HG02588 (cell line): ENCODE data around the gene IPO5.
A peak's percentile ranks its signal among the peaks of the same experiment; 100 is the strongest.

Experiments used
- ATAC-seq: cut with Tn5 transposase; IDR thresholded peaks from one replicate; pipeline ENCODE4 v1.9.1; 2021; ENCODE audit warnings: mild to moderate bottlenecking, moderate library complexity; ENCODE audit not compliant: unreplicated experiment

IPO5 gene

GRCh38 chr13:97953376-97953970 lies at the start of gene IPO5:
TSS of gene IPO5 (plus strand) at chr13:97953675. CDS start at chr13:97976697, 23,022 bp downstream.
- ATAC-seq: no peak

- no peak for ATAC-seq
Measured at GRCh38 chr13:97904059-97904458, 49.4 kb upstream of the IPO5 start.

- ATAC-seq: no peak
Measured at GRCh38 chr13:97905517-97905916, 48.0 kb upstream of the IPO5 start.

DNA sequence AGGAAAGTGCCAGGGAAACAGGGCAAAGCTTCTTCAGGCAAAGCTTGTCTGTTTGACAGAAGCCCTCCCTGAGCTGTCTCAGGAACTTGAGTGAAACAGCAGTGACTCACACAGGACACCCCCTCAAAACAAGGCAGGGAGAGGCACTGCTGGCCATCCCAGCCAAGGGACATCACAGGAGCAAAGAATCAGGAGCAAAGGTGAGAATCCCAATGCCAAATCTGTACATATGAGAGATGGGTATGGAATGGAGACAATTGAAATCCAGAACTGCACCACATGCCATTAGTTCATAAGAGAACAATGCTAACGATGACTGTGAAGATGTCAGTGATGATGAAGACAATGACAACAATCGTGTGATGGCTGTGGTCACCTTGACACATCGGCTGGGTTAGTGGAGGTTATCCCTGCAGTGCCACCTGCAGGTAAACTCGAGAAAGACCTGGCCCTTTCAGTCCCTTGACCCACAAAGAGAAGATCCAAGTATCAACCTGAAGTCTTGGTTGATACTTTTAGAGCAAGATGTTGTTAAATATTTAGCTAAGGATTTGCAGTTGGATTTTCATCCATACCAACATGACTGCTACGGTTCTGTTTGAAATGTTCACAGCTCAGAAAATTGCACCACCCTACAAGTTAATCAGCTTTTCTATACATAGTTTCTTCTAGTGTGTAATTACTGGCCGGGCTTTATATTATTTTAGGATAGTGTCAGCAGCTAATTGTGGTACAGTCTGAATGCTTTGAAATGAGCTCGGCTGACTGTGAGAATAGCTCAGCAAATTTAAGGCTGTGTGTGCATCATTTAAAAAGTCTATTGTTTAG lies 42.0 kb upstream of the IPO5 start:
- ATAC-seq: peak; percentile 53

DNA sequence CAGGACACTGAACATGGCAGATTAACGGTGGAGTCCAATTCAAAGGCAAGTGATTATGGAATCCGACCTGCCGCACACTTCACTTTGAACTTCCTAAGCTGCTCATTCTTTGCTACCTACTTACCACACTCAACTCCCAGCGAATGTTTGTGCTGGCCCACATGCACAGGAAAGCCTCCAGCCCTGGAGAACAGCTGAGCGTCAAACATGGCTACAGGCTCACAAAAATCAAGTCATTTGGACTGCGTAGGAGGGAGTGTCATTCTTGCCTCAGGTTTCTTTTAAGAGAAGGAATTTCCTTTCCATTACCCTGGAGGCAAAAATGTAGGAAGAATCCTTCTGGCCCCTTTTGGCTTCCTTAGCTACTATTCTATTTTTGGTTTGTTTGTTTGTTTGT lies 41.3 kb upstream of the IPO5 start:
- no peak for ATAC-seq

GRCh38 chr13:97913206-97913605 lies 40.3 kb upstream of the IPO5 start:
- no peak for ATAC-seq

DNA sequence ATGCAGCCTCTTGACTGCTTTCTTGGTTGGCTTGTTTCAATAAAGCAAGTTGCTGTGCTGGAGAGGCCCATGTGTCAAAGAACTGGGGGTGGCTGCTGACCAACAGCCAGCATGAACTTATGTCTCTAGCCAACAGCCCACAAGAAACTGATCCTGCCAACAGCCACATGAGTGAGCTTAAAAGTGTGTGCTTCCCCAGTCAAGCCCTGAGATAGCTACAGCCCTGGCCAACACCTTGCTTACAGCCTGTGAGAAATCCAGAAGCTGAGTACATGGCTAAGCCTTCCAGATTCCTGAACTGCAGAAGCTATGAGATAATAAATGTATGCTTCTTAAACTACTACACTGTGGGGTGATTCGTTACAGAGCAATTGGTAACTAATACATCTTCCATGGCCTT lies 38.9 kb upstream of the IPO5 start:
- ATAC-seq: no peak

- ATAC-seq: no peak
Measured at GRCh38 chr13:97921176-97921816, 32.2 kb upstream of the IPO5 start.

DNA sequence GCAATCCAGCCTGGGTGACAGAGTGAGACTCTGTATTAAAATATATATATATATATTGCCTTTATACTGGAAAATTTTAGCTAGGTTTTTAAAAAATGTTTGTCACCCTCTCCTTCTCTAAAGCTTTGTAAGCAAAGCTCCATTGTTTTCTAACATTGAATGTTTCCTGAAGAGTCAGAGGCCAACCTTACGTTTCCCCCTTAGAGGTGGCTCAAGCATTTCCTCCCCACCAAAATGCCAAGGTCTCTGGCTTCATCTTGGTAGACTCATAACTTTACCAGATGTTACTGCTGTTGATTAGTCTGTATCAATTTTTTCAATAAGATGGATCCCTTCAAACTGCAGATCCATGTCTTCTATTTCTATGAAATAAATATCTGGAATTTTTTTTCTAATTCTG lies 25.2 kb upstream of the IPO5 start:
- ATAC-seq: no peak

GRCh38 chr13:97932036-97932435 lies 21.4 kb upstream of the IPO5 start:
- no peak for ATAC-seq

- ATAC-seq: no peak
Measured at GRCh38 chr13:97932647-97933046, 20.8 kb upstream of the IPO5 start.

DNA sequence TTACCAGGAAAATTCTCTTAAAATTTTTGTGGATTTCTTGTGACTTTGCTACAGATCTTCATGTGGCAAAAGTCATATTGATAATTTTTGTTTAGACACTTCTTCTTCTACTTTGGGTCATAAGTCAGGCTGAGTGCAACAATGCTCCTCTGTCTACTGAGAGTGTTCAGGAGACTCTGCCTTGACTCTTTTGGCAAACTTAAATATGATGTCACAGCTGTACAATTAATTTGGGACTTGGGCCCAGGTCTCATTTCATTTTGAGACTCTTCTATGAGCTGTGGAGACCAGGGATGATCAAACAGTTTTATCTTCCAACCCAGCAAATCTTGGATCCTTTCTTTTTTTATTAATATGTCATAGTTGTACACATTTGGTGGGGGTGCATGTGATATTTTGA lies 19.7 kb upstream of the IPO5 start:
- no peak for ATAC-seq

GRCh38 chr13:97934590-97934989 lies 18.9 kb upstream of the IPO5 start:
- ATAC-seq: no peak

DNA sequence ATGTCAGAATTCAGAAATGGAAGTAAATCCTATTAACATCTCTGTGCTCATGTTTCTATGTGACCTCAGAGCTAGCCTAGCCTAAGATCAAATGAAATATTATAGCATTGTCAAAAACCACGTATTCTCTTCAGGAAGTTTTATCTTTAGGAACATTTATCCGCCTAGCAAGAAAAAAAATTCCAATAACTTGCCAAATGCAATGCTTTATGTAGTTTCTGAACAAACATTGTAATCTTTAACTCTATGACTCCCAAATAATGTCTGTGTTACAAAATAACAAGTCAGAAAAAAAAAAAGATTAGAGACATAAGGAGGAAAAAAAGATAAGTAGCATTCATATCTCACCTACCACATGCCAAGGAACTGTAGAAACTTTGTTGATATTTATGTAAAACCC lies 18.4 kb upstream of the IPO5 start:
- no peak for ATAC-seq

GRCh38 chr13:97936036-97936435 lies 17.4 kb upstream of the IPO5 start:
- no peak for ATAC-seq

GRCh38 chr13:97938706-97939475 lies 14.6 kb upstream of the IPO5 start:
- no peak for ATAC-seq

GRCh38 chr13:97944396-97945029 lies 9.0 kb upstream of the IPO5 start:
- ATAC-seq: no peak

- no peak for ATAC-seq
Measured at GRCh38 chr13:97945342-97945741, 8.1 kb upstream of the IPO5 start.

DNA sequence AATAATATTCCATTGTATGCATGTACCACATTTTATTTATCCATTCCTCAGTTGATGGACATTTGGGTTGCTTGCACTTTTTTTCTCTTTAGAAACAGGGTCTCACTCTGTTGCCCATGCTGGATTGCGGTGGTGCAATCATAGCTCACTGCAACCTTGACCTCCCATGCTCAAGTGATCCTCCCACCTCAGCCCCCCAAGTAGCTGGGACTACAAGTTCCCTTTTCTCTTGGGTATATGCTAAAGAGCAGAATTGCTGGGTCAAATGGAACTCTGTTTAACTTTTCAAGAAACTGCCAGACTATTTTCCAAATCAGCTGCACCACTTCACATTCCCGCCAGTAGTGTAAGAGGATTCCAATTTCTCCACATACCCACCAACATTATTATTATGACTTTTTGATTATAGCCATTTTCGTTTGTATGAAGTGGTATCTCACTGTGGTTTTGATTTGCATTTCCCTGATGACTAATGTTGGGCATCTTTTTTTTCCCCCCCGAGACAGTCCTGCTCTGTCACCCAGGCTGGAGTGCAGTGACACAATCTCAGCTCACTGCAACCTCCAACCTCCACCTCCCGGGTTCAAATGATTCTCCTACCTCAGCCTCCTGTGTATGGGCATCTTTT lies 7.6 kb upstream of the IPO5 start:
- no peak for ATAC-seq

DNA sequence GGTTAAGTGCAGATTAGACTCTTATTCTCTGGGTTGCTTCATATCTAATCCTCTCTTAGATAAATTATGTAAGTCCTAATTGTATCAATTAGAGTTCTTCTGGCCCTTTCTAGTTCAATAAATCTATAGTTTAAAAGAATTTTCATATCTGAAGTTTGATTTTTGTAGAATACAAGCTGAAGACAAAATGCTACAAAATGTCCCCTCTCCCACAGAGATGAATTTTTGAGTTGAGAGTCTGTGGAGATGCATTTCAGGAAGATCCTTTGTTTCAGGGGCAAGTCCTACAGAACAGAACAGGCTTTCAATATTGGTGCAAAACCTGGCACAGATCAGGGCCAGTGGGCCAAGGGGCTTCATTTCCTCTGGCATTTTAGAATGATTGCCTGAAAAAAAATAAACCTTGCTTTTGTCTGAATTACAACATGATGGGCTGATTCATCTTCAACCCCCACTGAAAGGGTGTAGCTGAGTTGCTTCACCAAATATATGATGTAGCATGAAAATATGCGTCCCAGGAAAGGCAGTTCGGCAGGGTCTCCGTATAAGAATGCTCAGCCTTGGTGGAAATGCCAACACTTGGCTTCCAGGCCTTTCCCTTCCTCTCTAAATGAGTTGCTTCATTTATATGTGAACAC lies 6.4 kb upstream of the IPO5 start:
- no peak for ATAC-seq
